HepG2 (cell line): Measurements from ENCODE around the gene COMT. TPM values are rescaled to one million over a fixed set of nuclear protein-coding genes. Genes with fewer than 3 reads are reported as not detected.

ENCODE experiments used
- CCDC6 ChIP-seq: sonication (generic); formaldehyde crosslinking; IDR thresholded peaks from 2 replicates; pipeline ENCODE4 v1.8.1; 2022; ENCODE audit warnings: mild to moderate bottlenecking, missing genetic modification reagents, moderate library complexity
- CSRNP2 ChIP-seq: sonication (generic); formaldehyde crosslinking; conservative IDR thresholded peaks from 2 replicates; pipeline ENCODE4 v1.8.0; 2022; ENCODE audit warnings: low read depth, missing genetic modification reagents
- DRAP1 ChIP-seq: IDR thresholded peaks from 2 replicates; pipeline ENCODE4 v1.6.1; 2016; ENCODE audit warnings: missing genetic modification reagents, missing compliant biosample characterization
- EP300 ChIP-seq, 3 experiments: sonication (generic) in 1 of 3; formaldehyde crosslinking in 1 of 3; IDR thresholded peaks; 2 replicates each; pipeline versions ENCODE4 v1.5.1 to v1.6.1; 2011 to 2020; ENCODE audit warnings: low read depth in 2 of 3, low read length in 2 of 3, borderline replicate concordance in 1 of 3, improper control_type of control experiment in 1 of 3, mild to moderate bottlenecking in 1 of 3, missing genetic modification reagents in 1 of 3, moderate library complexity in 1 of 3
- ETS1 ChIP-seq: sonication (generic); formaldehyde crosslinking; IDR thresholded peaks from 2 replicates; pipeline ENCODE4 v1.4.0; 2020; ENCODE audit warnings: missing genetic modification reagents
- FOXM1 ChIP-seq: sonication (generic); formaldehyde crosslinking; IDR thresholded peaks from 2 replicates; pipeline ENCODE4 v1.5.0; 2020; ENCODE audit warnings: missing genetic modification reagents
- KLF11 ChIP-seq: IDR thresholded peaks from 2 replicates; pipeline ENCODE4 v1.6.1; 2016; ENCODE audit warnings: missing compliant biosample characterization
- MAFF ChIP-seq: IDR thresholded peaks from 2 replicates; pipeline ENCODE4 v1.6.1; 2011; ENCODE audit warnings: low read depth, low read length, improper control_type of control experiment
- POLR2AphosphoS5 ChIP-seq: IDR thresholded peaks from 2 replicates; pipeline ENCODE4 v1.6.1; 2012; ENCODE audit warnings: low read depth, low read length
- RBFOX2 ChIP-seq: fragments of 200-400 bp; formaldehyde crosslinking; IDR thresholded peaks from 2 replicates; pipeline ENCODE4 v1.6.1; 2017; ENCODE audit warnings: low read depth, mild to moderate bottlenecking, low read length
- SRSF1 ChIP-seq: fragments of 200-400 bp; formaldehyde crosslinking; optimal IDR thresholded peaks from 2 replicates; pipeline ENCODE3; 2017; ENCODE audit warnings: mild to moderate bottlenecking, low read depth, low read length, moderate library complexity
- YEATS2 ChIP-seq: sonication (generic); formaldehyde crosslinking; IDR thresholded peaks from 2 replicates; pipeline ENCODE4 v1.4.0; 2020; ENCODE audit warnings: missing genetic modification reagents, borderline replicate concordance
- ZBED4 ChIP-seq: sonication (generic); formaldehyde crosslinking; IDR thresholded peaks from 2 replicates; pipeline ENCODE4 v1.4.0; 2020; ENCODE audit warnings: missing genetic modification reagents, borderline replicate concordance
- ZNF205 ChIP-seq: IDR thresholded peaks from 2 replicates; pipeline ENCODE4 v1.6.1; 2018; ENCODE audit warnings: missing biosample characterization, missing genetic modification reagents
- ZNF281 ChIP-seq: sonication (generic); formaldehyde crosslinking; IDR thresholded peaks from 2 replicates; pipeline ENCODE4 v1.4.0; 2020; ENCODE audit warnings: missing genetic modification reagents, borderline replicate concordance
- ZNF350 ChIP-seq: sonication (generic); formaldehyde crosslinking; IDR thresholded peaks from 2 replicates; pipeline ENCODE4 v1.4.0; 2020; ENCODE audit warnings: mild to moderate bottlenecking, low read depth, missing genetic modification reagents, borderline replicate concordance
- ZNF703 ChIP-seq: sonication (generic); formaldehyde crosslinking; IDR thresholded peaks from 2 replicates; pipeline ENCODE4 v1.5.1; 2020; ENCODE audit warnings: missing genetic modification reagents, mild to moderate bottlenecking, moderate library complexity, borderline replicate concordance
- ZNF772 ChIP-seq: sonication (generic); formaldehyde crosslinking; IDR thresholded peaks from 2 replicates; pipeline ENCODE4 v1.5.0; 2020; ENCODE audit warnings: mild to moderate bottlenecking, missing genetic modification reagents
- polyA plus RNA-seq, 8 experiments: library from polyadenylated mRNA; depleted of rRNA in 3 of 8; stranded (reverse) in 7 of 8; unstranded in 1 of 8; fragments of >200 nt; fragmentation: Illumina TruSeq in 4 of 8; extraction: Trizol in 4 of 8; gene quantifications; 2 replicates each; pipeline versions ENCODE4 v1.2.1 to v1.2.3, GENCODE V29; 2011 to 2016; ENCODE audit warnings: low read depth in 4 of 8, missing spikeins in 1 of 8, mixed read lengths in 1 of 8; ENCODE audit not compliant: insufficient read depth in 1 of 8
- total RNA-seq, 5 experiments: library from RNA; depleted of rRNA; stranded (reverse); fragments of >200 nt; fragmentation: Illumina TruSeq; extraction: Trizol; gene quantifications; 2 replicates each; pipeline ENCODE4 v1.2.3, GENCODE V29; 2016; ENCODE audit warnings: low read depth in 1 of 5

The COMT gene
- total and polyA plus RNA-seq, 2 of the 13 experiments (the other 11 are each of a cell fraction or from before 2014, with no cell fraction given): 156 to 162 TPM

GRCh38 chr22:19942157-19943081 is 847 bp downstream of the COMT start (continued):
- no peak for TF ChIP-seq ZNF703 (CRISPR knock-in tag)
- TF ChIP-seq ZNF772: no peak; the same call in 1 of the 2 replicates
- TF ChIP-seq FOXM1 (CRISPR knock-in tag): no peak
- no peak; the same call in 1 of the 2 replicates for TF ChIP-seq ZNF350
- TF ChIP-seq ZNF205 (CRISPR knock-in tag): no peak
- TF ChIP-seq YEATS2 (CRISPR knock-in tag): no peak
- no peak for TF ChIP-seq ETS1 (CRISPR knock-in tag)
- no peak for TF ChIP-seq DRAP1 (CRISPR knock-in tag)
- no peak for TF ChIP-seq KLF11 (CRISPR knock-in tag)
- TF ChIP-seq SRSF1: no peak
- no peak for TF ChIP-seq ZNF281
- no peak for TF ChIP-seq MAFF
- TF ChIP-seq ZBED4: no peak
- TF ChIP-seq POLR2AphosphoS5: no peak; the same call in 1 of the 2 replicates
- no peak for TF ChIP-seq RBFOX2
- TF ChIP-seq EP300 (IDR thresholded peaks at IDR 0.05; ENCODE audit: low read depth in 2 of 2, low read length in 2 of 2): 0 out of 4 replicates have a peak, but pooled peaks of 1 of the 2 experiments have one; percentile 4
- TF ChIP-seq EP300 (CRISPR knock-in tag; IDR thresholded peaks at IDR 0.05; ENCODE audit: borderline replicate concordance): no peak; the same call in 1 of the 2 replicates
- TF ChIP-seq CCDC6 (CRISPR knock-in tag): peak; percentile 59; the same call in 1 of the 2 replicates
- TF ChIP-seq CSRNP2: no peak
